Measurements from ENCODE around the gene SHISA4.
"Not testable (repeated sequence)": the region's sequence is repeated elsewhere in the genome, so short reads cannot be mapped to it uniquely, and the experiment has no call there.

Gene SHISA4

GRCh38 chr1:201933840-201934430 lies 45.2 kb downstream of the SHISA4 start:
- DNase-seq = no peak

- DNase-seq = no peak
Observed at GRCh38 chr1:201937624-201938213, 49.0 kb downstream of the SHISA4 start.

GRCh38 chr1:201938440-201939035 lies 49.8 kb downstream of the SHISA4 start:
- no peak for DNase-seq

GRCh38 chr1:201939148-201939547 lies 50.5 kb downstream of the SHISA4 start:
- no peak for DNase-seq

- no peak for DNase-seq
Observed at GRCh38 chr1:201939574-201939973, 50.9 kb downstream of the SHISA4 start.

GRCh38 chr1:201940316-201940715 lies 51.6 kb downstream of the SHISA4 start:
- not testable (repeated sequence) for DNase-seq

- DNase-seq = no peak
Observed at GRCh38 chr1:201941420-201942128, 52.9 kb downstream of the SHISA4 start.

- DNase-seq = no peak
Observed at GRCh38 chr1:201942129-201942495, 53.4 kb downstream of the SHISA4 start.
